Peyer's patch (tissue), 4 donors: ENCODE data around the gene AQP9.

Experiments used
- CTCF ChIP-seq, 6 experiments: fragments of 450-650 bp in 4 of 6; fragments of 200-600 bp in 2 of 6; sonication (generic) in 1 of 6; IDR thresholded peaks; one replicate each; pipeline ENCODE4 v1.5.1; 2017 to 2019; ENCODE audit warnings: antibody characterized with exemption in 6 of 6, mild to moderate bottlenecking in 3 of 6, moderate library complexity in 1 of 6
- POLR2A ChIP-seq, 2 donors: fragments of 450-650 bp; IDR thresholded peaks; one replicate each; pipeline ENCODE4 v1.5.1; 2017; ENCODE audit warnings: antibody characterized with exemption in 2 of 2, mild to moderate bottlenecking in 2 of 2, moderate library complexity in 2 of 2

- no peak for TF ChIP-seq POLR2A (IDR thresholded peaks at IDR 0.05)
- TF ChIP-seq CTCF (IDR thresholded peaks at IDR 0.05), result no peak
Observed at GRCh38 chr15:58163985-58164384, 25.8 kb downstream of the AQP9 start.
